ACC112 (cell line): ENCODE results near the gene MAN2A1.

Experiments
- H2AFZ ChIP-seq: fragments of 200-600 bp; sonication (generic); one replicate; pipeline ENCODE4 v1.6.0; 2017; ENCODE audit warnings: antibody characterized with exemption, low read length; ENCODE audit not compliant: unreplicated experiment
- H3K27ac ChIP-seq: fragments of 200-600 bp; sonication (generic); 2 replicates; pipeline ENCODE4 v1.5.1; 2014; ENCODE audit warnings: low read depth, mild to moderate bottlenecking, antibody characterized with exemption, low read length, moderate library complexity
- H3K27me3 ChIP-seq: fragments of 200-600 bp; sonication (generic); 2 replicates; pipeline ENCODE4 v1.6.1; 2014; ENCODE audit warnings: mild to moderate bottlenecking, antibody characterized with exemption, low read length, moderate library complexity, mixed read lengths; ENCODE audit not compliant: insufficient read depth
- H3K36me3 ChIP-seq: fragments of 200-600 bp; sonication (generic); 2 replicates; pipeline ENCODE4 v1.6.1; 2016; ENCODE audit warnings: mild to moderate bottlenecking, antibody characterized with exemption, low read length, moderate library complexity, mixed read lengths; ENCODE audit not compliant: insufficient read depth
- H3K4me1 ChIP-seq: fragments of 200-600 bp; sonication (generic); one replicate; pipeline ENCODE4 v1.6.1; 2016; ENCODE audit warnings: low read length, mixed read lengths; ENCODE audit not compliant: insufficient read depth, unreplicated experiment, control insufficient read depth
- H3K4me3 ChIP-seq: fragments of 200-600 bp; sonication (generic); 2 replicates; pipeline ENCODE4 v1.5.1; 2014; ENCODE audit warnings: mild to moderate bottlenecking, low read depth, low read length
- H3K79me2 ChIP-seq: fragments of 200-600 bp; sonication (generic); one replicate; pipeline ENCODE4 v1.6.0; 2016; ENCODE audit warnings: low read length; ENCODE audit not compliant: control insufficient read depth, unreplicated experiment, insufficient read depth

MAN2A1 gene

DNA sequence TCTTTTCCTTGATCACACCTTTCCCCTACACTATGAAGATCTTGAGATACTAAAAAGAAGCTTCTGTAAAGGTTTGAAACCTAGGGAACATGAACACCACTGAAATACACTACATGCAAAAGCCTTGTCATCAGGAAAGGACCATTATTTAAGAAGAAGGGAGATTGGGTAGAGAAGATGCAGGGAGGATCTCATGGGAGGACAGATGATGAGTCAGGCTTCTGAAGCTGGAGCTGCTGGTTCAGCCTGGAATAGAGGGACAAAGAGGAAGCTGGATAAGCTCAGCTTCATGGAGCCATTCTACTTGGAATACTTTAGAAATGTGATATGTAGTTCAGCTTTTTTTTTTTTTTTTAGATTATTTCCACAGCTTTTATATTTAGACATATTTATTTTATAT is 169.8 kb downstream of the MAN2A1 start:
- no peaks in the 10 kb centered on the region; the same call in 1 of the 2 replicates for H3K36me3 ChIP-seq
- no peak overlapping the region for H3K4me3 ChIP-seq
- H3K27me3 ChIP-seq = no peaks in the 10 kb centered on the region
- H3K79me2 ChIP-seq = no peaks in the 10 kb centered on the region
- no peak overlapping the region for H3K27ac ChIP-seq
- no peak overlapping the region for H2AFZ ChIP-seq
- peaks cover 13% of the 10 kb centered on the region for H3K4me1 ChIP-seq

DNA sequence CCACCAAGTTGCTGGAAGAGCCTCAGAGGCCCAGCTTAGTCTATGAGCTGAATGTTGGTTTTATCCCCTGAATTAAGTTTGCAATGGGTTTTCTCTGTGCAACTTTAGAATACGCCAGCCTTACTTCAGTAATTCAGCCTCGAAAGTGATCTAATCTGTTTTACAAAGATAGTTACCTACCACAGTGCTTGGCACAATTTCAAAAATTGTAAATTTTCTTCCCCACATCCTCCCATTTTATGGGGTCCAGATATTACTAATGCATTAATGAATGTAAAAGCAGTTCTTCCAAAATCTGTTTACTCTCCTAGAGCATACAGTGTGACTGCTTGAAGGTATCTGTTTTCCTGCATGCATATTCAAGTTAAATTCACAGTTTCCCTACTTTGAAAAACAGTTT is 172.6 kb downstream of the MAN2A1 start:
- peaks cover 1% of the 10 kb centered on the region; the same call in 1 of the 2 replicates for H3K36me3 ChIP-seq

DNA sequence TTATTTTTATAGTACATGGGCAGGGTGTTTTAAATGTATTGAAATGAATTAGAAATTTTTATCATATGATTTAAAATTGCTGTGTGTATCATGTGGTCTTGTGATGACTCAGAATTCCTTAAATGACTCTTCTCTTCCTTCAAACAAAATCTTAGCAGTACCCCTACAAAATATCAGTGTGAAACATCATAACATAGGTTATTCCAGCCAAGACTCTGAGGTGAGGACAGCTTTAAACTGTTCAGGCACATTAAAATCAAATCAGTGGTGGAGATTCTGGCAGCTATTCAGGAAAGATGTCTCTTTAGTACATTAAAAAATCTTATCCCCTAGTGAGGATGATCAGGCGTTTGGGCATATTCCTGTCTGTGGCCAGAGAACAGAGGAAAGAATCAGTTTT is 174.0 kb downstream of the MAN2A1 start:
- Histone ChIP-seq H3K27ac (peak overlapping the region; percentile 56), H3K4me3 (no peak overlapping the region), H3K79me2 (no peaks in the 10 kb centered on the region), H3K27me3 (no peaks in the 10 kb centered on the region), H2AFZ (peak overlapping the region; percentile 12), H3K36me3 (0 out of 2 replicates have a peak, but pooled peaks cover 4% of the 10 kb centered on the region), H3K4me1 (peaks cover 36% of the 10 kb centered on the region)

More for the DNA sequence above, 172.6 kb downstream of the MAN2A1 start:
- no peaks in the 10 kb centered on the region for H3K79me2 ChIP-seq
- H3K4me1 ChIP-seq = peaks cover 32% of the 10 kb centered on the region
- H3K4me3 ChIP-seq = no peak overlapping the region
- H2AFZ ChIP-seq = no peak overlapping the region
- H3K27me3 ChIP-seq = no peaks in the 10 kb centered on the region
- H3K27ac ChIP-seq = no peak overlapping the region

DNA sequence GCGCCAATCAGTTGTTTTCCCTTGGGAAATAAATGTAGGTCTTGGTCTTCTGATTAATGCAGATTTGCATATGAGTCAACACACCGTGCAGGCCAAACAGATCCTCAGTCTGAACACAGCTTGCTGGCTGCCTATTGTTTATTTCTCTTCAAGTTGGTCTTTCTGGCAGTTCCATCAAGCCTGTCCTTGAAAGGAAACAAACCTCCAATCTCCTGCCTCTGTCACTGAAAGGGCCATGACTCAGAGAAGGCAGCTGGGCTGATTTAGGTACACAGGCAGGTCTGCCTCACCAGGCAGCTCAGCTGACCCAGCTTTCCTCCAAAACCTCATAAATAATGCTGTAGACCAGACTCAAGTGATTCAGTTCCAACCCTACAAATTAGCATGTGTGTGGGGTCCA is 175.9 kb downstream of the MAN2A1 start:
- peak overlapping the region; percentile 83 for H3K27ac ChIP-seq
- 0 out of 2 replicates have a peak, but pooled peaks cover 4% of the 10 kb centered on the region for H3K36me3 ChIP-seq
- H3K27me3 ChIP-seq = no peaks in the 10 kb centered on the region
- peaks cover 42% of the 10 kb centered on the region for H3K4me1 ChIP-seq
- no peak overlapping the region for H2AFZ ChIP-seq
- H3K79me2 ChIP-seq = no peaks in the 10 kb centered on the region
- no peak overlapping the region for H3K4me3 ChIP-seq

DNA sequence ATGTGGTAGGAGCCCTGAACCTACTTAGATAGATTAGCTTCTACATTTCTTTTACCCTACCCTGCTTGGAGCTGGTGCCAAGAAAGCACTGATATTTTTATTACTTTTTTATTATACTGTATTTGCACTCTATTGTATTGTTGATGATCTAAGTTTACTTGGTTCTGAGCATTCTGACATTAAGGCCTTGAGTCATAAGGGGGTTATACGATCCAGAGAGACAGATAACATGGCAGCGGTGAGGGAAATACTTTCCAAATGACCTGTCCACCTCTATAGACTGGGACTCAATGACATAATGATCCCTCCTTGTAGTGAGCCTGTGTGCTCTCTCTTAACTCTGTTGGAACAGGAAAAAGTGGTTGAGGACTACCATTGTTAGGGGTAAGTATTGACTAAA is 176.3 kb downstream of the MAN2A1 start:
- no peaks in the 10 kb centered on the region for H3K79me2 ChIP-seq
- no peak overlapping the region for H2AFZ ChIP-seq
- peak overlapping the region; percentile 83 for H3K27ac ChIP-seq
- H3K4me1 ChIP-seq = peaks cover 42% of the 10 kb centered on the region
- H3K36me3 ChIP-seq = 0 out of 2 replicates have a peak, but pooled peaks cover 4% of the 10 kb centered on the region
- no peak overlapping the region for H3K4me3 ChIP-seq
- H3K27me3 ChIP-seq = no peaks in the 10 kb centered on the region

DNA sequence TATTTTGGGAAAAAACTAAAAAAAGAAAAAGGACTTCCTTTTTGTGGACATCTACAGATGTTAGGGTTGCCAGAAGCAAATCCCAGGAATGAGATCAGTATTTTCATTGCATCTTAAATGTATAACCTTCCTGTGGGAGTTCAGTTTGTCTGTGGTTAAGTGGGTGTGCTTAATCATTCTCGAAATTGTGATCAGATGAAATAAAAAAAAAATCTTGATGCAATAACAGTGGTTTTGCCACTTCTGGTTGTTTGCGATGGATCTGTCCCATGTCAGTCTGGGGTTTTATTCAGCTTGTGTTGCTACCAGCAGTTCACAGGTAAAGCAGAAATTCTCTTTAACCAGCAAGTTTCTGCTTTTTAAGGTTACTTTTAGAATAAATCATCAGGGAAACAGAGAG is 179.0 kb downstream of the MAN2A1 start:
- Histone ChIP-seq H3K4me3 (no peak overlapping the region), H3K27ac (no peak overlapping the region), H3K36me3 (0 out of 2 replicates have a peak, but pooled peaks cover 4% of the 10 kb centered on the region), H3K79me2 (no peaks in the 10 kb centered on the region), H2AFZ (no peak overlapping the region), H3K27me3 (no peaks in the 10 kb centered on the region), H3K4me1 (peaks cover 35% of the 10 kb centered on the region)

DNA sequence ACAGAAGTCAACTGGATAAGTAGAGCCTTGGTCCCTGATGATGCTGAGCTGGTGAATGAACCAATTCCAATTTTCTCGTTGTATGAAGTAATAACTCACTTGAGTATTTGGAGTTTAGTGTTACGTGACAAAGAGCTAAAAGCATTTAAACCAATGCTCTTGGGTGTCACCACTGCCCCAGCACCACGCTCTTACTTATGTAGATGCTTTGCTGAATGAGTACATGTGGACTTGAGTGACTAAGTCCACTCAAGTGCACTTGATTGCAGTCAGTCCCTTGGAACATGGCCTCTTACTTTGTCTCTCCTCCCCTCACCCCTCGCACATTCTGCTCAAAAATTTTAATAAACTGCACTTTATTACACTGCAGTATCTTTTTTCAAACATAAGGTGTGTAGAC is 184.0 kb downstream of the MAN2A1 start:
- Histone ChIP-seq H3K4me3 (no peak overlapping the region), H3K27ac (no peak overlapping the region), H3K36me3 (no peaks in the 10 kb centered on the region), H3K79me2 (no peaks in the 10 kb centered on the region), H3K27me3 (no peaks in the 10 kb centered on the region), H3K4me1 (peaks cover 17% of the 10 kb centered on the region), H2AFZ (no peak overlapping the region)

DNA sequence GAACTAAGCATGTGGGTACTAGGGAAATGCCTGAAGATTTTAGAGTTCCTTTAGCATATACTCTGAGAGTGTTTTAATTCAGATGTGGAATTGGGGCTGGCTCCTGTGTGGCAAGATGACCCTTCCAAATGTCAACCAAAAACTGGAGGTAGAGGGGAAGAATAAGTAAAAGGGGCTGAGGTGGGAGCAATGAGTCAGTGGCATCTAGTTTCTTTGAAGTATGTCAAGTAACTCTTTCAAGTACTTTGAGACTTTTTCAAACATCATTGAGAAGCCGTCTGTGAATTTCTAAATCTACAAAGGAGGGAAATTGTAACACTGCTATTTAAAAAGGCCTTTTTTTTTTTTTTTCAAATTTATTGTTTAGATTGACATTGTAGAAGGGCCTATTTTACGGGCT is 184.4 kb downstream of the MAN2A1 start:
- peaks cover 13% of the 10 kb centered on the region for H3K4me1 ChIP-seq
- no peak overlapping the region for H3K4me3 ChIP-seq
- no peaks in the 10 kb centered on the region for H3K79me2 ChIP-seq
- H2AFZ ChIP-seq = no peak overlapping the region
- no peaks in the 10 kb centered on the region for H3K27me3 ChIP-seq
- H3K27ac ChIP-seq = no peak overlapping the region
- H3K36me3 ChIP-seq = no peaks in the 10 kb centered on the region

DNA sequence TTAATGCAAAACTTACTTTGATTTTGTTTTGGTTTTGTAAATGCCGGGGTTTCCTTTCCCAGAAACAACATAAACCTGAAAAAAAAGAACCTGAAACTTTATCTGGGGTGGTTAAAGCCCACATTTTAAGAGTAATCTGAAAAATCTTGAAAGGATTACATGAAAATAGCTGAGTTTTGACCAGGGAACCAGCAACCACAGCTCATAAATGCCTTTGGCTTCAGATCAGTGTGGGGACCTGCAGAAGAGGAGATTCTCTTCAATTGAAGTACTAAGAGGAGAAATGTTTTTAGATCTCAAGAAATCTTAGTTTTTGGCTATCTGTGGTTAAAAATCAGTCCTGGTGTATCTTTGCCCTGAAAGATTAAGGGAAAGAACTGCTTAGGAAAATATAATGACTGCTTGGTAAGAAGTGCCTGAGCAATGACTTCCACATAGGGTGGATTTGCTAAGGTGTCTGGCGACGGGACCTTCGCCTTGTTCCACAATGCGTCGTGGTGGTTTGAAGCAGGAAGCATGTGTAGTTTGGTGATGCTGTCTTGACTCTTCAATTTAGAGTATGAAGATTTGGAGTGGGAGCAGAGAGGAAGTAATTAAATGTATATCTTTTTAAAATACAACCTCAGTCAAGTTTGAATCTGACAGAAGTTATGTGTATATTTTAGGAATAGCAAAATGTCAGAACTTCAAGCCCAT is 186.5 kb downstream of the MAN2A1 start:
- Histone ChIP-seq H3K36me3 (no peaks in the 10 kb centered on the region), H3K27ac (no peak overlapping the region), H2AFZ (no peak overlapping the region), H3K27me3 (no peaks in the 10 kb centered on the region), H3K4me1 (peaks cover 11% of the 10 kb centered on the region), H3K4me3 (no peak overlapping the region), H3K79me2 (no peaks in the 10 kb centered on the region)

DNA sequence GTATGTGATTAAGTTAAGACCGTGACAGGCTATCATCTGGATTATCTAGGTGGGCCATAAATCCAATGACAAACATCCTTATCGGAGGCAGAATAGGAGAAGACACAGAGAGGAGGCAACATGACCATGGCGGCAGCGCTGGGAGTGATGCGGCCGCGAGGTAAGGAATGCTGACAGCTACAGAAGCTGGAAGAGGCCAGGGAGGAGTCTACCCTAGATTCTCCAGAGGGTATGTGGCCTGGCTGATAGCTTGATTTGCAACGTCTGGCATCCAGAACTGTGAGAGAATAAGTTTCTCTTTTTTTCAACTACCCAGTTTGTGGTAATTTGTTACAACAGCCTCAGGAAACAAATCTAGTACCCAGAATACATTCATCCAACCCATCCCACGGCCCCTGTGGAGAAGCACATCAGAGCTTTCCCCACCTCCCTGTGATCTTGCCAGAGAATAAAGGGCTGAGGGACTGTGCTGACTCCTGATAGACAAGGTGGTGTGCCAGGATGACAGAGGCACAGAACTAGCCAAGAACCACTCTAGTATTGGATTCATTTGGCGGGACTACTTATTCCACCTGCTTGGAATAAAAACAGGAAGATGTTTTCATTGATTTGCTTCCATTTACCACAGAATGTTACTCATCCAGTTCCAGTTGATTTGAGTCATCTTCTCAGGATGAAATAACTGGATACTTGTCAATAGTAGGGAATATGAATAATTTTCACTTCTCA is 187.4 kb downstream of the MAN2A1 start:
- Histone ChIP-seq H3K4me3 (peak overlapping the region; percentile 56), H2AFZ (no peak overlapping the region), H3K79me2 (no peaks in the 10 kb centered on the region), H3K36me3 (no peaks in the 10 kb centered on the region), H3K27me3 (no peaks in the 10 kb centered on the region), H3K27ac (peak overlapping the region; percentile 25; the same call in 1 of the 2 replicates), H3K4me1 (peaks cover 11% of the 10 kb centered on the region)

DNA sequence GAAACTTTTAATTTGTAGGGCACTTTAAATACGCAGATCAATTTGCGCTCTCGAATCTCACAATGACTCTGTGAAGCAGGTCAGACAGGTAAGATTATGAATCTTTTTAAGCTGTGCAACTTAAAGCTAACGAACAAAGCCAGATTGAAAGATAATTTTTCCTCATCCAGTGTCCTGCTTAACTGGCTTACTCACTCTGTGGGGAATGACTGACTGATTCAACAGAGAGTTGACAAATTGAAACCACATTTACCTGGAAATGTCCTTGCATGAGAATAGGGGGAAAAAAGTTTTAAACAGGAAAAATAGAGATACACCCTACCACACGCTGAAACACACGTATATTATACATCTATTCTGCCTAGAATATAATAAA is 187.9 kb downstream of the MAN2A1 start:
- no peaks in the 10 kb centered on the region for H3K27me3 ChIP-seq
- peaks cover 11% of the 10 kb centered on the region for H3K4me1 ChIP-seq
- peak overlapping the region; percentile 56 for H3K4me3 ChIP-seq
- no peaks in the 10 kb centered on the region for H3K36me3 ChIP-seq
- H3K27ac ChIP-seq = peak overlapping the region; percentile 25; the same call in 1 of the 2 replicates
- H3K79me2 ChIP-seq = no peaks in the 10 kb centered on the region
- no peak overlapping the region for H2AFZ ChIP-seq
